ENCODE data around the gene CSGALNACT2.

CSGALNACT2 gene

DNA sequence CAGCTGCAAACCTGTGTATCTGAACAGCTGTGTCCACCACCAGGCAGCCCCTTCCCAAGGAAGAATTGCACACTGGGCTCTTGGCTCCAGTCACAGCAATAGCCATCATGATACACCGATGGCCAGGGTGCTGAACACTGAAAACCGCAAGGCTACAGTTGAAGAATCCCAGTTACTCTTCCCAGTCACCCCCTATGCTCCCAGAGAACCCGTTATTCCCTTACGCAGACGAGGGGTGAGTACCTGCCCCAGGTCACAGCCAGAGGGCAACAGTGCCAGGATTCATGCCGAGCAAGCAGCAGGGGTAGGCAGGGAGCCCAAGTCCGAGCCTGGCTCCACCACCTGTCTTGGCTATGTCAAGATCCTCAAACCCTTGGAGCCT lies 70.8 kb downstream of the CSGALNACT2 start:
- Histone ChIP-seq H3K27ac (ENCODE audit: low read length) (no peak overlapping the region), H2AFZ (ENCODE audit: low read depth, low read length) (no peak overlapping the region), H3K36me3 (ENCODE audit: insufficient read depth, low read length) (no peaks in the 10 kb centered on the region), H4K20me1 (ENCODE audit: insufficient read depth, low read length) (no peaks in the 10 kb centered on the region), H3K9me3 (ENCODE audit: insufficient read depth, low read length, severe bottlenecking) (no peaks in the 10 kb centered on the region), H3K9ac (ENCODE audit: low read depth, low read length) (no peak overlapping the region), H3K4me1 (ENCODE audit: insufficient read depth, low read length) (no peaks in the 10 kb centered on the region), H3K27me3 (ENCODE audit: insufficient read depth, low read length, poor library complexity) (no peaks in the 10 kb centered on the region), H3K79me2 (ENCODE audit: insufficient read depth, low read length) (no peaks in the 10 kb centered on the region), H3K4me3 (ENCODE audit: low read depth in 1 of 2, low read length in 2 of 2) (no peak overlapping the region), H3K4me2 (ENCODE audit: insufficient read depth, low read length) (no peak overlapping the region)
- ATAC-seq (ENCODE audit: insufficient read depth, low read depth): no peak
- TF ChIP-seq EZH2 (IDR thresholded peaks at IDR 0.05; ENCODE audit: borderline replicate concordance, low read depth, low read length, severe bottlenecking): no peak
- TF ChIP-seq CTCF (IDR thresholded peaks at IDR 0.05; ENCODE audit: borderline replicate concordance, extremely low read depth, low read length, poor library complexity, severe bottlenecking): no peak
- DNase-seq: no peak

- no peaks in the 10 kb centered on the region for H3K27me3 ChIP-seq (ENCODE audit: insufficient read depth, low read length, poor library complexity)
- DNase-seq (no peak), ATAC-seq (ENCODE audit: insufficient read depth, low read depth) (no peak)
- H4K20me1 ChIP-seq (ENCODE audit: insufficient read depth, low read length): no peaks in the 10 kb centered on the region
- no peak overlapping the region for H3K4me2 ChIP-seq (ENCODE audit: insufficient read depth, low read length)
- H3K36me3 ChIP-seq (ENCODE audit: insufficient read depth, low read length): no peaks in the 10 kb centered on the region
- TF ChIP-seq EZH2 (IDR thresholded peaks at IDR 0.05; ENCODE audit: borderline replicate concordance, low read depth, low read length, severe bottlenecking) (no peak), CTCF (IDR thresholded peaks at IDR 0.05; ENCODE audit: borderline replicate concordance, extremely low read depth, low read length, poor library complexity, severe bottlenecking) (no peak)
- no peak overlapping the region for H3K4me3 ChIP-seq (ENCODE audit: low read depth in 1 of 2, low read length in 2 of 2)
- no peaks in the 10 kb centered on the region for H3K79me2 ChIP-seq (ENCODE audit: insufficient read depth, low read length)
- H3K9me3 ChIP-seq (ENCODE audit: insufficient read depth, low read length, severe bottlenecking): no peaks in the 10 kb centered on the region
- H3K9ac ChIP-seq (ENCODE audit: low read depth, low read length): no peak overlapping the region
- no peak overlapping the region for H3K27ac ChIP-seq (ENCODE audit: low read length)
- no peaks in the 10 kb centered on the region for H3K4me1 ChIP-seq (ENCODE audit: insufficient read depth, low read length)
- no peak overlapping the region for H2AFZ ChIP-seq (ENCODE audit: low read depth, low read length)
These were observed 71.5 kb downstream of the CSGALNACT2 start for GRCh38 chr10:43209651-43210141.

GRCh38 chr10:43210556-43210955 lies 72.3 kb downstream of the CSGALNACT2 start:
- Histone ChIP-seq H3K36me3 (ENCODE audit: insufficient read depth, low read length) (no peaks in the 10 kb centered on the region), H3K9me3 (ENCODE audit: insufficient read depth, low read length, severe bottlenecking) (no peaks in the 10 kb centered on the region), H4K20me1 (ENCODE audit: insufficient read depth, low read length) (no peaks in the 10 kb centered on the region), H3K79me2 (ENCODE audit: insufficient read depth, low read length) (no peaks in the 10 kb centered on the region), H3K4me3 (ENCODE audit: low read depth in 1 of 2, low read length in 2 of 2) (no peak overlapping the region), H3K27ac (ENCODE audit: low read length) (no peak overlapping the region), H2AFZ (ENCODE audit: low read depth, low read length) (no peak overlapping the region), H3K9ac (ENCODE audit: low read depth, low read length) (no peak overlapping the region), H3K27me3 (ENCODE audit: insufficient read depth, low read length, poor library complexity) (no peaks in the 10 kb centered on the region), H3K4me2 (ENCODE audit: insufficient read depth, low read length) (no peak overlapping the region), H3K4me1 (ENCODE audit: insufficient read depth, low read length) (no peaks in the 10 kb centered on the region)
- TF ChIP-seq CTCF (IDR thresholded peaks at IDR 0.05; ENCODE audit: borderline replicate concordance, extremely low read depth, low read length, poor library complexity, severe bottlenecking) (no peak), EZH2 (IDR thresholded peaks at IDR 0.05; ENCODE audit: borderline replicate concordance, low read depth, low read length, severe bottlenecking) (no peak)
- DNase-seq (no peak), ATAC-seq (ENCODE audit: insufficient read depth, low read depth) (no peak)

DNA sequence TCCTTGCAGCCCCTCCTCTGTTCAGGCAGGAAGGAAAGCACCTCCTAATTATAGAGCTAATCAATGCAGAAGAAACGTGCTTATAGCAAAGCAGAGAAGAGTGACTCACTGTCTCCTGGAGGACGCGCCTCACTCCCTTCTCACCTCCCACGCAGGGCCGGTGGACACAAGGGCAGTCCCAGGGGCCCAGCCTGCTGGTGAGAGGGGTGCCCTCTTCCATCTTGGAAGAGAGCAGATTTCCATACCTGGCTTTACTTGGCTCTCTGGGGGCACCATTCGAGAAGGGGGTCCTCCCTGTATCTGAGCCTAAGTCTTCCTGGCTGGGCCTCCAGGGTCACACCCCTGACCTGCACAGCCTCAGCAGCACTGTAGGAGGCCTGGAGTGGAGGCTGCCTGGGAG lies 72.8 kb downstream of the CSGALNACT2 start:
- no peak for TF ChIP-seq CTCF (IDR thresholded peaks at IDR 0.05; ENCODE audit: borderline replicate concordance, extremely low read depth, low read length, poor library complexity, severe bottlenecking)
- no peak for TF ChIP-seq EZH2 (IDR thresholded peaks at IDR 0.05; ENCODE audit: borderline replicate concordance, low read depth, low read length, severe bottlenecking)
- no peaks in the 10 kb centered on the region for H4K20me1 ChIP-seq (ENCODE audit: insufficient read depth, low read length)
- DNase-seq: no peak
- no peaks in the 10 kb centered on the region for H3K36me3 ChIP-seq (ENCODE audit: insufficient read depth, low read length)
- no peaks in the 10 kb centered on the region for H3K27me3 ChIP-seq (ENCODE audit: insufficient read depth, low read length, poor library complexity)
- H3K4me2 ChIP-seq (ENCODE audit: insufficient read depth, low read length): no peak overlapping the region
- no peak overlapping the region for H3K27ac ChIP-seq (ENCODE audit: low read length)
- no peak overlapping the region for H3K9ac ChIP-seq (ENCODE audit: low read depth, low read length)
- H3K9me3 ChIP-seq (ENCODE audit: insufficient read depth, low read length, severe bottlenecking): no peaks in the 10 kb centered on the region
- no peak overlapping the region for H2AFZ ChIP-seq (ENCODE audit: low read depth, low read length)
- H3K4me3 ChIP-seq (ENCODE audit: low read depth in 1 of 2, low read length in 2 of 2): no peak overlapping the region
- no peaks in the 10 kb centered on the region for H3K4me1 ChIP-seq (ENCODE audit: insufficient read depth, low read length)
- no peaks in the 10 kb centered on the region for H3K79me2 ChIP-seq (ENCODE audit: insufficient read depth, low read length)
- ATAC-seq (ENCODE audit: insufficient read depth, low read depth): no peak

Data from DND-41 (cell line).